ENCODE results near the gene APLP2. TPM values are rescaled to one million over a fixed set of nuclear protein-coding genes. Genes with fewer than 3 reads are reported as not detected.
A peak's percentile ranks its signal among the peaks of the same experiment; 100 is the strongest.

APLP2 gene
- total and polyA plus RNA-seq, 2 of the 13 experiments (the other 11 are each of a cell fraction or from before 2014, with no cell fraction given), result 315 to 594 TPM

DNA sequence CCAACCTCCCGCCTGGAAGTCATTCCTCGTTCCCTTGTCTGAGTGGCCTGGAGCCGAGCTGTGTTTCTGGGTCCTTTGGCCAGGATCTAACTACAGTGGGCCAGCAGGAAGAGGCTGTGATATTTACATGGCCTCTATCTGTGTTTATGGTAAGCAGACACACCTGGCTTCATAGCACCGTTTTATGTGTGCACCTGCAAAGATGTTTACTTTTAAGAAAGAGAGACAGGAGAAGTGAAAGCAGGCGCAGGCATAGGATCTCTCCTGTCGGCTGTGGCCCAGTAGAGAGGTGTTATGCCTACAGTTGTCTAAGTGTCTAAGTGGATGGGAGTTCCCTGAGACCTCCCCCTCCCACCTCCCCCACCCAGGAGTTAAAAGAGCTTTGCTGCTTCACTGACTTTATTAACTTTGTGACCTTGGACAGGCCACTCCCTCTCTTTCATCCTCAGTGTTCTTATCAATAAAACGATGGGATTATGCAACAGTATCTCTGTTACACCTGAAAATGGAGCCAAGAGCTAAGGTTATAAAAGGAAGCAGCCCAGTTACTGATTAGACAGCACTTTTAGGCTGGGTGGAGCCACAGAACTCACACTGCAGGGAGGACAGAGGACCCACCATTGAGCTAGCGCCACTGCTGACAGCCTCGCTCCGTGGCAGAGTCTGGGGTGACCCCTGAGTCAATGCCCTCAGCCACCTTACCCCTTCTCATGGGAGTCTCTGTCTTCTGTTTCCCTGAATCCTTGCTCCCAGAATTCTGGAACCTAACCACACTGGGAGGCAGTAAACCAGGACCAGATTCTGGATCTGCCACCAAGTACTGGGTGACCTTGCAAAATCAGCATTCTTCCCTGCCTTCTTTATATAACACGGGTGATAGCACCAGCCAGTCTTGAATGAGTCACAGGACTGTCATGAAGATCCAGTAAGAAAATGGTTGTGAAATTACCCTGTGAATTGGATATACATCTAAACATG, 111.9 kb downstream of the APLP2 start (continued):
- TF ChIP-seq, protein P1, sequence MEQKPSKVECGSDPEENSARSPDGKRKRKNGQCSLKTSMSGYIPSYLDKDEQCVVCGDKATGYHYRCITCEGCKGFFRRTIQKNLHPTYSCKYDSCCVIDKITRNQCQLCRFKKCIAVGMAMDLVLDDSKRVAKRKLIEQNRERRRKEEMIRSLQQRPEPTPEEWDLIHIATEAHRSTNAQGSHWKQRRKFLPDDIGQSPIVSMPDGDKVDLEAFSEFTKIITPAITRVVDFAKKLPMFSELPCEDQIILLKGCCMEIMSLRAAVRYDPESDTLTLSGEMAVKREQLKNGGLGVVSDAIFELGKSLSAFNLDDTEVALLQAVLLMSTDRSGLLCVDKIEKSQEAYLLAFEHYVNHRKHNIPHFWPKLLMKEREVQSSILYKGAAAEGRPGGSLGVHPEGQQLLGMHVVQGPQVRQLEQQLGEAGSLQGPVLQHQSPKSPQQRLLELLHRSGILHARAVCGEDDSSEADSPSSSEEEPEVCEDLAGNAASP (CRISPR knock-in tag; IDR thresholded peaks at IDR 0.05; ENCODE audit: borderline replicate concordance), result peak; percentile 73; the same call in 1 of the 2 replicates
- TF ChIP-seq, protein P2, sequence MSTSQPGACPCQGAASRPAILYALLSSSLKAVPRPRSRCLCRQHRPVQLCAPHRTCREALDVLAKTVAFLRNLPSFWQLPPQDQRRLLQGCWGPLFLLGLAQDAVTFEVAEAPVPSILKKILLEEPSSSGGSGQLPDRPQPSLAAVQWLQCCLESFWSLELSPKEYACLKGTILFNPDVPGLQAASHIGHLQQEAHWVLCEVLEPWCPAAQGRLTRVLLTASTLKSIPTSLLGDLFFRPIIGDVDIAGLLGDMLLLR (CRISPR knock-in tag; IDR thresholded peaks at IDR 0.05), result no peak
- peak; percentile 90 for TF ChIP-seq MED1 (CRISPR knock-in tag; IDR thresholded peaks at IDR 0.05)
- TF ChIP-seq ZMYM4 (CRISPR knock-in tag; IDR thresholded peaks at IDR 0.05), result peak; percentile 94
- peak; percentile 49; the same call in 1 of the 2 replicates for TF ChIP-seq ZNF205 (CRISPR knock-in tag; IDR thresholded peaks at IDR 0.05)
- TF ChIP-seq, protein P3, sequence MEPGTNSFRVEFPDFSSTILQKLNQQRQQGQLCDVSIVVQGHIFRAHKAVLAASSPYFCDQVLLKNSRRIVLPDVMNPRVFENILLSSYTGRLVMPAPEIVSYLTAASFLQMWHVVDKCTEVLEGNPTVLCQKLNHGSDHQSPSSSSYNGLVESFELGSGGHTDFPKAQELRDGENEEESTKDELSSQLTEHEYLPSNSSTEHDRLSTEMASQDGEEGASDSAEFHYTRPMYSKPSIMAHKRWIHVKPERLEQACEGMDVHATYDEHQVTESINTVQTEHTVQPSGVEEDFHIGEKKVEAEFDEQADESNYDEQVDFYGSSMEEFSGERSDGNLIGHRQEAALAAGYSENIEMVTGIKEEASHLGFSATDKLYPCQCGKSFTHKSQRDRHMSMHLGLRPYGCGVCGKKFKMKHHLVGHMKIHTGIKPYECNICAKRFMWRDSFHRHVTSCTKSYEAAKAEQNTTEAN (CRISPR knock-in tag; conservative IDR thresholded peaks at IDR 0.05), result peak; percentile 5; the same call in 1 of the 2 replicates
- peak; percentile 60; the same call in 1 of the 2 replicates for TF ChIP-seq RBFOX2 (IDR thresholded peaks at IDR 0.05; ENCODE audit: low read depth, low read length)
- TF ChIP-seq, protein P4, sequence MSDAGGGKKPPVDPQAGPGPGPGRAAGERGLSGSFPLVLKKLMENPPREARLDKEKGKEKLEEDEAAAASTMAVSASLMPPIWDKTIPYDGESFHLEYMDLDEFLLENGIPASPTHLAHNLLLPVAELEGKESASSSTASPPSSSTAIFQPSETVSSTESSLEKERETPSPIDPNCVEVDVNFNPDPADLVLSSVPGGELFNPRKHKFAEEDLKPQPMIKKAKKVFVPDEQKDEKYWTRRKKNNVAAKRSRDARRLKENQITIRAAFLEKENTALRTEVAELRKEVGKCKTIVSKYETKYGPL (CRISPR knock-in tag; IDR thresholded peaks at IDR 0.05), result peak; percentile 82; the same call in 1 of the 2 replicates
- no peak for TF ChIP-seq SMAD1 (CRISPR knock-in tag; IDR thresholded peaks at IDR 0.05; ENCODE audit: borderline replicate concordance, low read depth)
- TF ChIP-seq ATM (IDR thresholded peaks at IDR 0.05; ENCODE audit: borderline replicate concordance), result no peak; the same call in 1 of the 2 replicates
- TF ChIP-seq, protein P5, sequence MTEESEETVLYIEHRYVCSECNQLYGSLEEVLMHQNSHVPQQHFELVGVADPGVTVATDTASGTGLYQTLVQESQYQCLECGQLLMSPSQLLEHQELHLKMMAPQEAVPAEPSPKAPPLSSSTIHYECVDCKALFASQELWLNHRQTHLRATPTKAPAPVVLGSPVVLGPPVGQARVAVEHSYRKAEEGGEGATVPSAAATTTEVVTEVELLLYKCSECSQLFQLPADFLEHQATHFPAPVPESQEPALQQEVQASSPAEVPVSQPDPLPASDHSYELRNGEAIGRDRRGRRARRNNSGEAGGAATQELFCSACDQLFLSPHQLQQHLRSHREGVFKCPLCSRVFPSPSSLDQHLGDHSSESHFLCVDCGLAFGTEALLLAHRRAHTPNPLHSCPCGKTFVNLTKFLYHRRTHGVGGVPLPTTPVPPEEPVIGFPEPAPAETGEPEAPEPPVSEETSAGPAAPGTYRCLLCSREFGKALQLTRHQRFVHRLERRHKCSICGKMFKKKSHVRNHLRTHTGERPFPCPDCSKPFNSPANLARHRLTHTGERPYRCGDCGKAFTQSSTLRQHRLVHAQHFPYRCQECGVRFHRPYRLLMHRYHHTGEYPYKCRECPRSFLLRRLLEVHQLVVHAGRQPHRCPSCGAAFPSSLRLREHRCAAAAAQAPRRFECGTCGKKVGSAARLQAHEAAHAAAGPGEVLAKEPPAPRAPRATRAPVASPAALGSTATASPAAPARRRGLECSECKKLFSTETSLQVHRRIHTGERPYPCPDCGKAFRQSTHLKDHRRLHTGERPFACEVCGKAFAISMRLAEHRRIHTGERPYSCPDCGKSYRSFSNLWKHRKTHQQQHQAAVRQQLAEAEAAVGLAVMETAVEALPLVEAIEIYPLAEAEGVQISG (CRISPR knock-in tag; IDR thresholded peaks at IDR 0.05), result peak; percentile 52; the same call in 1 of the 2 replicates
- no peak; the same call in 1 of the 2 replicates for TF ChIP-seq MED13 (CRISPR knock-in tag; IDR thresholded peaks at IDR 0.05)
- TF ChIP-seq ZNF251 (CRISPR knock-in tag; IDR thresholded peaks at IDR 0.05), result no peak
- no peak for TF ChIP-seq NRL (CRISPR knock-in tag; IDR thresholded peaks at IDR 0.05; ENCODE audit: borderline replicate concordance)
- no peak for TF ChIP-seq KDM3A (CRISPR knock-in tag; IDR thresholded peaks at IDR 0.05; ENCODE audit: low read depth)
- no peak for TF ChIP-seq GLI4 (CRISPR knock-in tag; IDR thresholded peaks at IDR 0.05; ENCODE audit: borderline replicate concordance)
- TF ChIP-seq, protein P6, sequence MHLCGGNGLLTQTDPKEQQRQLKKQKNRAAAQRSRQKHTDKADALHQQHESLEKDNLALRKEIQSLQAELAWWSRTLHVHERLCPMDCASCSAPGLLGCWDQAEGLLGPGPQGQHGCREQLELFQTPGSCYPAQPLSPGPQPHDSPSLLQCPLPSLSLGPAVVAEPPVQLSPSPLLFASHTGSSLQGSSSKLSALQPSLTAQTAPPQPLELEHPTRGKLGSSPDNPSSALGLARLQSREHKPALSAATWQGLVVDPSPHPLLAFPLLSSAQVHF (CRISPR knock-in tag; IDR thresholded peaks at IDR 0.05), result no peak
- TF ChIP-seq, protein P7, sequence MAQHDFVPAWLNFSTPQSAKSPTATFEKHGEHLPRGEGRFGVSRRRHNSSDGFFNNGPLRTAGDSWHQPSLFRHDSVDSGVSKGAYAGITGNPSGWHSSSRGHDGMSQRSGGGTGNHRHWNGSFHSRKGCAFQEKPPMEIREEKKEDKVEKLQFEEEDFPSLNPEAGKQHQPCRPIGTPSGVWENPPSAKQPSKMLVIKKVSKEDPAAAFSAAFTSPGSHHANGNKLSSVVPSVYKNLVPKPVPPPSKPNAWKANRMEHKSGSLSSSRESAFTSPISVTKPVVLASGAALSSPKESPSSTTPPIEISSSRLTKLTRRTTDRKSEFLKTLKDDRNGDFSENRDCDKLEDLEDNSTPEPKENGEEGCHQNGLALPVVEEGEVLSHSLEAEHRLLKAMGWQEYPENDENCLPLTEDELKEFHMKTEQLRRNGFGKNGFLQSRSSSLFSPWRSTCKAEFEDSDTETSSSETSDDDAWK (CRISPR knock-in tag; IDR thresholded peaks at IDR 0.05), result no peak
- TF ChIP-seq ZNF720 (CRISPR knock-in tag; IDR thresholded peaks at IDR 0.05), result no peak

Measured in HepG2 (cell line).